Adrenal gland (tissue), 12 donors: Measurements from ENCODE around the gene SMIM35. TPM values are rescaled to one million over a fixed set of nuclear protein-coding genes. Genes with fewer than 3 reads are reported as not detected.
A peak's percentile ranks its signal among the peaks of the same experiment; 100 is the strongest.

Source experiments
- DNase-seq, 7 donors: peaks; one replicate each; pipeline ENCODE4 v3.0.0-alpha.2; 2019 to 2020
- H3K27ac ChIP-seq, 5 donors: fragments of 200-600 bp; sonication (generic) in 4 of 5; 1 replicate in 3 of 5; 2 replicates in 2 of 5; pipeline versions ENCODE4 v1.5.1 to v1.8.0; 2016 to 2020; ENCODE audit warnings: mild to moderate bottlenecking in 1 of 5
- H3K27me3 ChIP-seq: fragments of 200-600 bp; 2 replicates; pipeline ENCODE4 v1.8.0; 2021
- H3K36me3 ChIP-seq, 2 donors: fragments of 200-600 bp; replicated peaks in 1 of 2; 1 replicate in 1 of 2; 2 replicates in 1 of 2; pipeline versions ENCODE4 v1.5.1 to v1.8.0; 2018 to 2022
- H3K4me1 ChIP-seq, 2 donors: fragments of 200-600 bp; replicated peaks in 1 of 2; 1 replicate in 1 of 2; 2 replicates in 1 of 2; pipeline versions ENCODE4 v1.5.1 to v1.8.0; 2018 to 2021
- H3K4me3 ChIP-seq, 4 donors: fragments of 200-600 bp; sonication (generic) in 3 of 4; one replicate each; pipeline ENCODE4 v1.5.1; 2016 to 2018
- H3K9me3 ChIP-seq, 3 donors: fragments of 200-600 bp; sonication (generic) in 1 of 3; replicated peaks in 1 of 3; 1 replicate in 2 of 3; 2 replicates in 1 of 3; pipeline versions ENCODE4 v1.5.1 to v1.8.0; 2016 to 2021
- CTCF ChIP-seq, 6 experiments: fragments of 450-650 bp in 4 of 6; fragments of 200-600 bp in 2 of 6; sonication (generic) in 1 of 6; IDR thresholded peaks; 1 replicate in 5 of 6; 2 replicates in 1 of 6; pipeline versions ENCODE4 v1.5.1 to v1.8.0; 2016 to 2021; ENCODE audit warnings: antibody characterized with exemption in 6 of 6, mild to moderate bottlenecking in 2 of 6, moderate library complexity in 1 of 6
- POLR2A ChIP-seq, 2 donors: fragments of 450-650 bp; IDR thresholded peaks; one replicate each; pipeline ENCODE4 v1.6.1; 2017; ENCODE audit warnings: antibody characterized with exemption in 2 of 2, mild to moderate bottlenecking in 2 of 2, moderate library complexity in 1 of 2
- WGBS, 4 donors: extraction: QIAGEN DNeasy Blood & Tissue Kit in 2 of 4; methylation state at CpG; one replicate each; pipeline versions ENCODE4 v1.1.5 to v1.1.7; 2013 to 2017; 5-methylcytosine and 5-hydroxymethylcytosine counted together
- intact Hi-C, 2 donors: fragments of 100-400 bp; cut with DNase I; formaldehyde crosslinking; loops; one replicate each; pipeline versions ENCODE4 v1.14.1 to v1.15.0; 2022 to 2023
- polyA plus RNA-seq, 3 donors: library from polyadenylated mRNA; stranded (reverse); fragments of 200-250 nt in 2 of 3; fragments of 350-450 nt in 1 of 3; fragmentation: Illumina TruSeq in 1 of 3; extraction: RNeasy Lipid Tissue Mini Kit (QIAGEN cat#74804) in 1 of 3; gene quantifications; one replicate each; pipeline ENCODE4 v1.2.3, GENCODE V29; 2013 to 2014
- total RNA-seq, 9 donors: library from RNA; depleted of rRNA in 4 of 9; stranded (reverse); fragments of >200 nt in 4 of 9; fragments of 120-200 nt in 1 of 9; fragmentation: NEBNext Ultra II Directional in 1 of 9; extraction: Animal tissue kit (Norgen Biotek cat#: 25700) in 1 of 9; gene quantifications; one replicate each; pipeline versions ENCODE4 v1.1.0 to v1.2.4, GENCODE V29; 2013 to 2023
- donor health status: healthy with polysubstance abuse.
- donor health status: Bipolar disorder and iron deficiency.
- donor health status: DM: yes; HTN: yes; CAD: no.
- donor health status: DM: no; HTN: no; CAD: no.
- donor health status: DM: no; HTN: no; CAD: no.
- donor health status: DM: yes; HTN: yes; CAD: no.

The SMIM35 gene
- total and polyA plus RNA-seq, 12 donors: 0.07 to 0.10 (median 0.09) TPM; not detected in 7

DNA sequence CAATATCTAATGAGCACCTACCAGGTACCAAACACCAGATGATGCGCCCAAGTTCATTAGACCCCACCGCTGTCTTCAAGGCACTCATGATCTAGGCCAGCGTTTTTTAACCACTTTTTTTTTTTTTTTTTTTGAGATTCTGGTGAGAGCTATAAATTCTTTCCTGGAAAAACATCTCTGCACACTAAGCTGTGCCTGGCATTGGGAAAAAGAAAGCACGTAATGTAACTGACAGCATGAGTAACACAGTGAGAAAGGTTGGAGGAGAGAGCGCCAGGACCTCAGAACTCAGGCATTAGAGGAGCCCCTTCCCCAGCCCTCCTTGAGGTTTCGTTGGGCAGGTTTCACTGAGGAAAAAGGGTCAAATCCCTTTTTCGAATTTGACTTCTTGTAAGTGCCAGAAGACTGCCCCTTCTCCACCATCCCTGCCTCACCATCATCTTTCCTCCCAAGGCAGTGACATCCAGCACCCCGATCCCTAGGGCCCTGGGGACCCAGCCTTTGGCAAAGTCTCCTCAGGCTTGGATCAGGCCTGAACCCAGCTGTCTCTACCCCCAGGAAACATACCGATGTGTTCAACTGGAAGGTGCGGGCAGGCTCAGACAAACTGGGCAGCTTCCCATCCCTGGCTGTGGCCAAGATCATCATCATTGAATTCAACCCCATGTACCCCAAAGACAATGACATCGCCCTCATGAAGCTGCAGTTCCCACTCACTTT, 26.1 kb upstream of the SMIM35 start:
- intact Hi-C loops: no loop called here
- H3K27me3 ChIP-seq: no peaks in the 10 kb centered on the region
- no peak overlapping the region for H3K27ac ChIP-seq
- 77 to 86% (median 81%) methylated on average over 10 to 11 of the region's 11 CpGs for whole genome bisulfite sequencing, 4 donors
- no peaks in the 10 kb centered on the region for H3K4me1 ChIP-seq
- TF ChIP-seq CTCF (IDR thresholded peaks at IDR 0.05) (no peak), POLR2A (IDR thresholded peaks at IDR 0.05) (no peak)
- no peaks in the 10 kb centered on the region for H3K36me3 ChIP-seq
- H3K9me3 ChIP-seq: no peaks in the 10 kb centered on the region
- no peak overlapping the region for H3K4me3 ChIP-seq
- no peak for DNase-seq

GRCh38 chr11:118111744-118112035, 24.9 kb upstream of the SMIM35 start:
- no peak for DNase-seq
- TF ChIP-seq POLR2A (IDR thresholded peaks at IDR 0.05) (no peak), CTCF (IDR thresholded peaks at IDR 0.05) (no peak)
- Histone ChIP-seq H3K4me1 (no peaks in the 10 kb centered on the region), H3K27ac (no peak overlapping the region), H3K27me3 (no peaks in the 10 kb centered on the region), H3K4me3 (no peak overlapping the region), H3K9me3 (no peaks in the 10 kb centered on the region), H3K36me3 (no peaks in the 10 kb centered on the region)
- 40 to 100% (median 84%) methylated on average over 1 to 6 of the region's 6 CpGs for WGBS, 4 donors
- intact Hi-C loops: no loop called here

DNA sequence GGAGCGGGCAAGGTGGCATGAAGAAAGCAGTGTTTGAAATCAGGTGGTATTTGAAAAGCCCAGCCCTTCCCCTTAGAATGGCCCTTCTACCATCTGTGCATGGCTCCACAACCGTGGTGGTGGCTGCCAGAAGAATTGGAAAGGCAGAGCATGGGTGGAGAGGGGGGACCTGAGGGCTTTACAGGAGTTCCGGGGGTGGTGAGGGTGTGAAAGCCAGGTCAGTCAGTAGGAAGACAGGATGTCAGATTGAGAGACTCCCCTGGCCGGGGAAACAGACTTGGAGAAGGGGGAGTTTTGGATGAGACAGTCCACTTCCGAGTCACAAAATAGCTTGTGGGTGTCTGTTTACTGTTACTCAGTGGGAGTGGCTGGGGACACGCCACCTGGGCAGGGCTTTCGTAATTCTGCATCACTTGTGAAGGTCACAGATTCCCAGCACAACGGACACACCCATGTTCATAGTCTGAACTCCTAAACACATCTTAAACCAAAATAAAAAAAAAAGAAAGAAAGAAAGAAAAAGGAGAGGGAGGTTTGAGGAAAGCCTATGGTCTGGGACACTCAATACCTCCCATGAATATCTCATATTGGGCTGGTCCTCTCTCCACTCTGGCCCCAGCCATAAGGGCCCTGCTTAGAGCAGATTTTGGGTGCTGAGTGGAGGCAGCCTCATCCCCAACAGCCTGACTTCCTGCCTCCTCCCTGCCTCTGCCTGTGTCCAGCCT, 24.4 kb upstream of the SMIM35 start:
- no peak for DNase-seq
- intact Hi-C loops: no loop called here
- no peaks in the 10 kb centered on the region for H3K27me3 ChIP-seq
- no peak overlapping the region for H3K4me3 ChIP-seq
- H3K36me3 ChIP-seq: no peaks in the 10 kb centered on the region
- 50 to 67% (median 61%) methylated on average over 8 of the region's 8 CpGs for WGBS, 4 donors
- H3K9me3 ChIP-seq: no peaks in the 10 kb centered on the region
- TF ChIP-seq POLR2A (IDR thresholded peaks at IDR 0.05): no peak
- TF ChIP-seq CTCF (IDR thresholded peaks at IDR 0.05): no peak
- H3K4me1 ChIP-seq: no peaks in the 10 kb centered on the region
- H3K27ac ChIP-seq: no peak overlapping the region

DNA sequence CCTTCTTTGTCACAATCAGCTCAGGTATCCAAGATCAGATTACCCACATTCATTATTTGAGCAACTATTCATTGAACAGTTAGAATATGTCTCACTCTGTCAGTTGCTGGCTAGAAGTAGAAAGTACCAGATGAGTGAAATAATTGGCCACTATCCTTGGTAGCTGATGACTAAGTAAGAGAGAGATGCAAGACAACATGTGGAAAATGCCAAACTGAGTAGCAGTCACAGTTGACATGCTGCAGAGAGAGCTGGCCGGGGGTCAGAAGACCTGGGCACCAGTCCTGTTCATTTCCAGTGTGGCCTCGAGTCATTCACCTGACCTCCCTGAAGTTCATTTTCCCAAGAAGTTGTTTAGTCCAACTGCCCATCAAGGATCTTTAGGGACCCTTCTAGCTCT, 22.5 kb upstream of the SMIM35 start:
- Histone ChIP-seq H3K4me1 (no peaks in the 10 kb centered on the region), H3K27me3 (no peaks in the 10 kb centered on the region), H3K27ac (peak overlapping the region in 1 of 5 donors; percentile 22), H3K4me3 (no peak overlapping the region), H3K36me3 (no peaks in the 10 kb centered on the region), H3K9me3 (no peaks in the 10 kb centered on the region)
- intact Hi-C loops: no loop called here
- DNase-seq: no peak
- WGBS, 4 donors: 61 to 79% (median 69%) methylated on average over 2 of the region's 2 CpGs
- TF ChIP-seq CTCF (IDR thresholded peaks at IDR 0.05): no peak
- TF ChIP-seq POLR2A (IDR thresholded peaks at IDR 0.05): no peak
